H1 (cell line): ENCODE measurements around the gene GAS7. TPM values are rescaled to one million over a fixed set of nuclear protein-coding genes. Genes with fewer than 3 reads are reported as not detected.

Source experiments
- CHD7 ChIP-seq: fragments of 300-600 bp; sonication (generic); IDR thresholded peaks from 2 replicates; pipeline ENCODE4 v1.7.1; 2012; ENCODE audit warnings: low read length, moderate library complexity, mild to moderate bottlenecking, inconsistent platforms; ENCODE audit not compliant: insufficient replicate concordance
- polyA plus RNA-seq, 7 experiments: library from polyadenylated mRNA; depleted of rRNA in 3 of 7; stranded (reverse) in 5 of 7; unstranded in 2 of 7; fragments of >200 nt in 5 of 7; fragments of 200-250 nt in 2 of 7; gene quantifications; 1 replicate in 5 of 7; 2 replicates in 1 of 7; 4 replicates in 1 of 7; pipeline versions ENCODE4 v1.2.1 to v1.2.3, GENCODE V29; 2011 to 2013; ENCODE audit warnings: missing spikeins in 2 of 7, mixed read lengths in 2 of 7
- total RNA-seq: library from RNA; stranded (reverse); fragmentation: NEBNext Ultra II Directional; extraction: Animal tissue kit (Norgen Biotek cat#: 25700); gene quantifications from 2 replicates; pipeline ENCODE4 v1.2.1, GENCODE V29; 2021

GAS7 gene
- total and polyA plus RNA-seq, 2 of the 8 experiments (the other 6 are each of a cell fraction or from before 2014, with no cell fraction given), result 5.0 to 14.5 TPM

- TF ChIP-seq CHD7, result no peak
Observed at GRCh38 chr17:10177131-10177912, 21.1 kb downstream of the GAS7 start (continued).
